ENCODE data around the gene ANGEL1.

Gene ANGEL1

GRCh38 chr14:76779221-76780057, 33.2 kb downstream of the ANGEL1 start:
- DNase-seq, result no peak

GRCh38 chr14:76778546-76779215, 34.0 kb downstream of the ANGEL1 start:
- no peak for DNase-seq

- DNase-seq, result no peak
These were observed 35.0 kb downstream of the ANGEL1 start for GRCh38 chr14:76777721-76778120.

- DNase-seq, result no peak
These were observed 36.0 kb downstream of the ANGEL1 start for GRCh38 chr14:76776428-76777251.

GRCh38 chr14:76775695-76776427, 36.8 kb downstream of the ANGEL1 start:
- no peak for DNase-seq

GRCh38 chr14:76774821-76775694, 37.6 kb downstream of the ANGEL1 start:
- no peak for DNase-seq

- no peak for DNase-seq
These were observed 38.5 kb downstream of the ANGEL1 start for GRCh38 chr14:76773956-76774820.

- no peak for DNase-seq
These were observed 39.3 kb downstream of the ANGEL1 start for GRCh38 chr14:76773188-76773885.

- no peak for DNase-seq
These were observed 40.1 kb downstream of the ANGEL1 start for GRCh38 chr14:76772300-76773187.

- no peak for DNase-seq
These were observed 41.2 kb downstream of the ANGEL1 start for GRCh38 chr14:76771437-76771980.

GRCh38 chr14:76770521-76771436, 41.9 kb downstream of the ANGEL1 start:
- no peak for DNase-seq

- DNase-seq, result no peak
These were observed 42.9 kb downstream of the ANGEL1 start for GRCh38 chr14:76769636-76770292.

- no peak for DNase-seq
These were observed 43.8 kb downstream of the ANGEL1 start for GRCh38 chr14:76768671-76769500.

GRCh38 chr14:76767681-76768656, 44.7 kb downstream of the ANGEL1 start:
- peak; percentile 24 for DNase-seq

- no peak for DNase-seq
These were observed 47.2 kb downstream of the ANGEL1 start for GRCh38 chr14:76765461-76765931.
